Skin of body (tissue), 2 donors: Measurements from ENCODE around the gene SLC35B2. TPM values are rescaled to one million over a fixed set of nuclear protein-coding genes. Genes with fewer than 3 reads are reported as not detected.

Experiments
- DNase-seq: peaks from one replicate; lab custom pipeline; 2025; lab: John Stamatoyannopoulos, UW
- total RNA-seq: library from RNA; depleted of rRNA; stranded (reverse); fragments of >200 nt; gene quantifications from one replicate; pipeline ENCODE4 v1.2.3, GENCODE V29; 2014

SLC35B2 gene
- total RNA-seq, 1 donor from 2014 or later, result 26.1 TPM

DNA sequence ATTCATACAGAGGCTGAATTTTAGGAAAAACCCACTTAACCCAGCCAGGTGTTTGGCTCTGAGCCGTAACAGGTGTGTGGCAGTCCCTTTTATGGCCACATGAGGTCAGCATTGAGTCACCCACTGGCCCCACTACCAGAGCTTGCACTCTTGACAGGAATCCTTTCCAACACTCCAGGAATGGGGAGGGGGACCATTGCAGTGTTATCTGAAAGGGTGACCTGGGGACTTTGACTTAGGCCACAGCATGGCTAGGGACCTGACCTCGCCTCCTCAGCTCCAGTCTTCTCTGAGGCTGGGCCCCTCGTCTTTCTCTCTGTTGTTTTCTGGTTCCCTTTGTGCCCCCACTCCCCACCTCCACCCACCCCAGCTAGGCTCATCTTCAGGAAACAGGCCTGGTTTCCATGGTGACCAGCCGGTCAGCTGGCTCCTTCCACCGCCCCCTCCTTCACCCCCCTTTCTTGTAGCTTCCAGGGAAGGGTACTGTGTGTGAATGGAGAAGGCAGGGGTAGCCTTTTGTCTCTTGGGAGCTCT is 10.8 kb upstream of the SLC35B2 start:
- peak; percentile 53 for DNase-seq

DNA sequence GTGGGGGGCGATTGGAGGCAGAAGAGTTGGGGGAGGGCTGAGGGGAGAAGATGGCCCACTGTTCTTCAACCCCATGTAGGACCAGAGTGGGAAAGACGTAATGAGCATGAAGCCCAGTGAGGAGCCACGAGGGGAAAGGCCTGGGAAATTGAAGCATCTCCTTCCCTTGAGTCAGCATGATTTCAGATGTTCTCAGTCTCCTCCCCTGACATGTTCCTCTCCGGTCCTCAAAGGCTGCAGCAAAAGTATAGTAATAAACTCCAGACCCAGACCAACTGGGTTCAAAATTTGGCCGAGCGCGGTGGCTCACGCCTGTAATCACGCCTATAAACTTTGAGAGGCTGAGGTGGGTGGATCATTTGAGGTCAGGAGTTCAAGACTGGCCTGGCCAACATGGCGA is 9.9 kb upstream of the SLC35B2 start:
- DNase-seq, result no peak

DNA sequence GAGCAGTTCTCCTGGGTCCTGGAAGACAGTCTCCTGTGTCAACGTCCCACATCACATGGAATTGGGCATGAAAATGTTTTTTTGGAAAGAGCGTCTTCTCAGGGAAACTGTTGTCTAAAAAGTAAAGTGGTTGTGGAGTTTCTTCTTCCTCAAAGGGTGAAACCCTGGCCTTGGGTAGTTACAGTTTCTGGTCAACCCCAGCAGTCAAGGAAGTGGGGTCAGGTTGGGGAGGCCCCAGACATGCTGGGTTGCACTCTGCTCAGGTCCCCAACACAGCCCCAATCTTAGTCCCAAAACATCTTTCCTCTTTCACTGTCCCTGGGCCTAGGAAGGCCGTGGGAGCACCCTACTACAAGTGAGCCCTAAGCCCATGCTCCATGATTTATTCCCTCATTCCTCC is 9.0 kb upstream of the SLC35B2 start:
- no peak for DNase-seq

DNA sequence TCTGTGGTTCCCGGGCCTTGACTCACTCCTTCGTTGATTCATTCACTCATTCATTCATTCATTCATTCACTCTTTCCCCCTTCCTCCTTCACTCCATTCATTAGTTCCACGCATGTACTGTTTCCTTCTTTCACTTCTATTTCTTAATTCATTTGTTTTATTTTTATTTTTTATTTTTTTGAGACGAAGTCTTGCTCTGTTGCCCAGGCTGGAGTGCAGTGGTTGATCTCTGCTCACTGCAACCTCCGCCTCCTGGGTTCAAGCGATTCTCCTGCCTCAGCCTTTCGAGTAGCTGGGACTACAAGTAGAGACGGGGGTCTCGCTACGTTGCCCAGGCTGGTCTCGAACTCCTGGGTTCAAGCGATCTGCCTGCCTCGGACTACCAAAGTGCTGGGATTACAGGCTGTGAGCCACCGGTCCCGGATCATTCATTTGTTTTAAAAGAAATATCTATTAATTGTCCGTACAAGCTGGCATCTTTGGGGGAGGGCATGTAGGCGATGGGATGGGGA is 8.4 kb upstream of the SLC35B2 start:
- DNase-seq, result no peak

DNA sequence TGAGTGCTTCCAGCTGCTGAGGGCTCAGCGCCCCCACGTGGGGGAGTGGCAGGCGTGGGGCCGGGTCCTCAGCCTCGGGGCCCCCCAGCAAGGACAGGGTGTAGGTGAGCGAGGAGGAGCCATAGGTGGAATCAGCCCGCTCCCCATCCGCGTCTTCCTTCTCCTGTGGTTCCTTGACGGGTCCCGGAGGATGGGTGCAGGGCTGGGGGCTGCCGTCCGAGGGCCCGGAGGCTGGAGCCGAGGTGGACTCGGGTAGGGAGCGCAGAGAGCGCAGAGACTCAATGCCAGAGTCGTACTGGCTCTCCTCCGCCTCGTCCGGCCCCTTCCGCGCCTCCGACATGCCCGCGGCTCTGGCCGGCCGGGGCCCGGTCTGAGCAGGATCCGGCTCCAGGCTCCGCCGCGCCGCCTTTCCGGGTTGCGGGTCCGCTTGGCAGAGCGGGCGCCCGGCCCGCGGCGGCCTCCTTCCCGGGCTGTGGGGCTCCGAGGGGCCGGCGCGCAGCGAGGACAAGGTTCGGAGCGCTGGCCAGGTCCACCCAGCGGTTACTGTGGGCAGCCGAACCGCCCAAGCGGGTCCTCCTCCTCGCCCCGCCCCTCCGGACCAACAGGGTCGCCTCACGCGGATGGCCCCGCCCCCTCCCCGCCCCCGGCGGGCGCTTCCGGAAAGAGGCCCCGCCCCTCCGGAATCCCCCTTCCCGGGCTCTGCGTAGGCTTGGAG is 7.8 kb upstream of the SLC35B2 start, which contains the start of gene NFKBIE:
TSS of gene NFKBIE (minus strand) at position 545 of the 715 bp plus-strand sequence. CDS start at position 340, 205 bp downstream.
- peak; percentile 77 for DNase-seq

DNA sequence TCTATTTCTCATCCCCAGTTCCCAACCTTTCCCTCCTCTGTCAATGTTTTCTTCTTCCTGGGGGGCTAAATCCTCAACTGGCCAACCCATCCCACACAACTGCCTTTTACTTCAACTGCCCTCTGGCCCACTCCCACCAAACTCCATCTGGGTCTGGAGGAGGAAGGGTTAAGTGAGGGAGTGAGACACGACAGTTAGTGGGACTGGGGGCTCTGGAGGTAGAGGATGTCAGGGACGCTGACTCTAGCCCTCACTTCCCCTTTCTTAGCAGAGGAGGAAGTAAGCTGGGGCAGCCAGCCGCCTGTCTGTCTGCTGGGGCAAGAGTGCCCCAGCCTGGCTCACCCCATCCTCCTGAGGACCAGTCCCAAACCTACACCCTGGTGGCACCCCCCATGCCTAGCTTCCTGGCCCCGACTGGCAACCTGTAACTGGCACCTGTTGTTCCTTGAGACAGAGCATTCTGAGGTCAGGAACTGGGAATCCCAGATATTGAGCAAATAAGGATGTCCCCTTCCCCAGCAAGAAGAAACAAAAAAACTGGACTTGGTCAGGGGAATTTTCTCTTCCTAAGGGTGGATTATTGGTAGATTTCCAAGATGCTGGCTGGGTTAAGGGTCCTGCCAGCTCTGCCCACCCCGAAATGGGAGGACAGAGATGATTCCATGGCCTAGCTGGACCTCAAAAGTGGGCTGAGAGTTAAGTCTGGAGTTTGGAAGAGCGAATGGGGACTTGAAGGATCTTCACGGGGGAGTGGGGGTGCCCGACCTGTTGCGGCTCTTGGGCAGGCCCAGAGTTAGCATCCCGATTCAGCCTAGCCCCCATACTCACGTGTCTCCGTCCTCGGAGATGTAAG is 7.1 kb upstream of the SLC35B2 start:
- no peak for DNase-seq

DNA sequence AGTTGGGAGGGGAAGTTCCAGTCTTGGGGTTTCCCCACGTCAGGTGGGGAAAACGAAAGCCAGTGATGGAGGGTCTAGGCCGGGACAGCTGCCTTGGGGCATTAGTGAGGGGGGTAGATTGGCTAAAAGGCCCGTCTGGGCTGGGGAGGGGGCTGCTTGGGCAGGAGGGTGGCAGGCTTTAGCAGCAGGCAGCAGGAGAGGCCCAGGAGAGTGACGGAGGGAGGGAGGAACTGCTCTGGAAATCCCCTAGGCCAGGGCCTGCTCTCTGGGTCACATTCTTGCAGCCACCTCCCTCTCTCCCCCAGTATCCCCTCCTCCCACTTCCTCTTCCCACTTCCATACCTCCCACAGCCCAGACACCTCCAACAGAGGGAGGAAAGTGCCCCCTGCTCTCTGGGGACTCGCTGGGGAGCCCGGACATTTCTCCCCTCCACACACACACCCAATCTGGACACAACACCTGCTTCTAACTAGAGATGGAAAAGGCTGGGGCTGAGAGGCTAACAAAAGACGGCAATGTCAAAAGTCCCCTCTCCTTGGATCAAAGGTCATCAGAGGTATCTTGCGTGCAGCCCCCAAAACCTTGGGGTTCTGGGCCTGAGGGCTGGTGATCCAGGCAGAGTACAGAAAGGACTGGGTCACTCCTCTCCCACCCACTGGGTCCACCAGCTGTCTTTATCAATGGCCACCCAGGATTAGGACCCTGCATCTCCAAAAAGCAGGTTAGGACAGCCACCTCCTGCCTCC is 6.2 kb upstream of the SLC35B2 start:
- no peak for DNase-seq

DNA sequence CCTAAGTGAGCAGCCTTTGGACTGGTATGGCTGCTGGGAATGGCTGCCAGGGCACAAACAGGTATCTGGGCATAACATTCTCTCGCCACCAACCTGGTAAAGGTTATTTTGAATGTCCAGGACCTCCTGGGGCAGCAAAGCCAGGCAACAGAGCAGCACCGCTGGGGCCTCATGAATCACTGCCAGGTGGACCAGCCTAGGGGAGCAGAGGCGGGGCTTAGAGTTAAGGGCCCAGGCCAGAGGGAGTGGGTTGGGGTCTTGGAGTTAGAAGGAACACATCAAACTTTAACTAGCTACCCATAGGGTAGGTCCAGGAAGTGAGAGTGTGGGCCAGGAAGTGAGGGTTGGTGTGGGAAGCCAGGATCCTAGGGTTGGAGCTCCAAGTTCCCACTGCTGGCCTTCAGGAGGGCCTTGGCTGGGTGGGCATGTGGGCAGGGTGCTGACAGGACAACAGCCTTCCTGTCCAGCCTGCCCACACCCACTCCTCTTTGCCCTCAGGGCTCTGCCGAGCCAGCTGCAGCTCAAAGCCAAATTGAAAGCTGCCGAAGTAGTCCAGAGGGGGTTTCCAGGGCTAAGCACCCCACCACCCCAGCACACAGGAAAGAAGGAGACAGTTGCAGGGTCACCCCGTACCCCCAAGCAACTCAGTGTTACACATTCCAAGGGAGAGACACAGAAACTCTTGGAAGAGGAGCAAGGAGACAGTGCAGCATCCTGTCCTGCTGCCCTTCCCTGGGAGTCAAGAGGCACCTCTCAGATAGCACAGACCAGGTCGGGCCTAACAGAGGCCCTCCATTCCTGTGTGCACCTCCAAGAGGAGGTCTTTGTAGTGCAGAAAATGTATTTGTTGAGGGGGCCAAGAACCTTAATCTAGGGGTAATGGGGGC is 5.4 kb upstream of the SLC35B2 start:
- no peak for DNase-seq

DNA sequence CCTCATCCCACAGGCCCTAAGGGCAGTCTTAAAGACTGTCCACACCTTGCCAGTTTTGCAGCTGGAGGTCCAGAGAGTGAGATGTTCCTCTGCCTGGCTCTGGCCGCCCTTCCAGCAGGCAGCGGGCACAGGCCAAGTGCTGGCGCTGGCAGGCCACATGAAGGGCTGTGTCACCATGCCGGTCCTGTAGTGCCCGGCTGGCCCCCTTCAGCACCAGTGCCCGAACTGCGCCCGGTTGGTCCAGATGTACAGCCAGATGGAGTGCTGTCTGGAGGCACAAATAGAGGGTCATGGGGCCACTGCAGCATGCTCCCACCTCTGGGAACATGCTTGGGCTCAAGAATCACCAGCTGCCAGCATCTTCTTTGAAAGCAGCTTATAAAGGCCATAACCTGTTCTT is 4.3 kb upstream of the SLC35B2 start:
- no peak for DNase-seq

DNA sequence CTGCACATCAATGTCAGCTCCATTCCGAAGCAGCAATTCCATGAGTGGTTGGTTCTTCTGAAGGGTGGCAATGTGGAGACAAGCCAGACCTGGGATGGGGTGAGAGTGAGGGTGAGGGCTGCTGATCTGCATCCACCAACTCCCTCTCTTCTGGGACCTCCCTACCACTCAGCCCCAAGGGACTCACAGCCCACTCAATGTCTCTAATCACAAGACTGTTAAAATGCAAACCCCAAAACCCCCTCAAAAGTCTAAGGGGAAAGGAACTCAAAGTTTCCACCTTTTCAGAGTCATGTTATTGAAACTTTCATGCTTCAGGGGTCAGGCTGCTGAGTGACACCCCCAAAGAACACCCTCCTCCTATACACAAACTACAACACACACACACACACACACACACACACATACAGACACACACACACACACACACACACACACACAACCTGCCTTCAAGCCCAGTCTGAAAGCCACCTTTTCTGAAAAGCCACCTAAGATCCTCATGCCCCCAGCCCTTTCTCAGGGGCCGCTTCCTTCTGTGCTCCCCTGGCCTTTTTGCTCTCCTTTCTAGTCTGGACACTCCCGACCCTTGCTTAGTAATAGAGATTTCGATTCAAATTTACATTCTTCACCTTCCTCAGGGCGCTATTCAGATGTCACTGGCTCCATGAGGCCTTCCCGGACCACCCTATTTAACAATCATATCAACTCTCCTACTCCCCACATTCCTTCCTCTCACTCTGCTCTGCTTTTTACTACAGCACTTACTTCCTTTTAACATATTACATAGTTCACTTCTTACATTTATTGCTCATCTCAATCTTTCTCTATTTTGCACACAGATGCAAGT is 3.3 kb upstream of the SLC35B2 start:
- DNase-seq, result no peak

DNA sequence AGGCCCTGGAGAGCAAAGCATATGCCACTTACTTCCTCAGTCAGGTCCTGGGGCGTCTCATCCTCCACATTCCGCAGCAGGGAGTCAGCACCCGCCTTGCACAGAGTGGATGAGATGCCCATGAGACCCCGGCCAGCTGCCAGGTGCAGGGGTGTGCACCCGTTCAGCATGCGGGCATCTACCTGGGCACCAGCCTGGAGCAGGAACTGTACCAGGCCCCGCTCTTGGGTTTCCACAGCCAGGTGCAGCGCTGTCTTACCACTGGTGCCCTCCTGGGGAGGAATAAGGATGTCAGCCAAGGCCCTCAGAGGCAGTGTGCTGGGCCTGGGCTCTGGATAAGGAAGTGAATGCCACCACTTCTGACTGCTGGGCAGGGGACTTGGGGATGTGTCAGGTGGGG is 2.7 kb upstream of the SLC35B2 start:
- DNase-seq, result no peak

DNA sequence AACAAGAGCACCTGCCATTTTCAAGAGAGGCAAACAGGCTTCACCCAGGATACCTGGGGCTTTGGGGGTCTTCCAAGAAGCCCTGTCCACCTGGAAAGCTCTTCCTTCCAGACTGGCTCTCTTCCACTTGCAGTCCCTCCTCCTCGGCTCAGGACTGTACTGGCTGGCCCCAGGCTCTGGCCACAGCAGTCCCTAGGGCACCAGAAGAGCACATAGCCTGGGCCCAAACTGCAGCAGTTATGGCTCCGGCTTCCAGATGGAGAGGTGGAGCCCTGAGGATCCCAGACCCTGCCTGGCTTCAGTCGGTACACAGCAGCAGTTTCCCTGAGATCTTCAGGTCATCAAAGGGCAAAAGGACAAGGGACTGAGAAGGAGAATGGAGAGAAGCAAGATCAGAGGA is 1.6 kb upstream of the SLC35B2 start:
- DNase-seq, result no peak

DNA sequence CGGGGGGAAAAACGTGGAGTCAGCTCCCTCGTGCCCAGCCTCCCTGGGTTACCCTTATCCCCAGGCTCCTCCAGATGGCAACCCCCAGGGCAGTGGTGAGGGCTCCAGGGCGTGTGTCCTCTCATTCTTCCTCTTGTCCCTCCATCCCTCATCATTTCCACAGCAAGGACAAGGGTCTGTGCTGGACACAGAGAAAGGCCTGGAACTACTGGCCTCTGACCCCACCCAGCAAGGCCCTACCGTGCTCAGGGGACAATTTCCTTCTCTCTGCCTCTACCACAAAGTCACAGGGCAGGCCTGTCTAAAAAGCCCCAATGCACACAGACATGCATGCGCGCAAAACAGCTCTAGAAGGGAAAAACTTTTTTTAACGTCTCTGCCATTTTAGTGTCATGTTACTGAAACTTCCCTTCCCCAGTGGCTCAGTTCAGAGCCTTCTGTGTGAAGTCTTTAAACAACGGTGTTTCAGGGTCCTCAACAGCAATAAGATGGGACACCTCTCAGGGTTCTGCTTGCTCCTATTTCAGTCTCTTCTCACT is 1.1 kb upstream of the SLC35B2 start:
- no peak for DNase-seq

DNA sequence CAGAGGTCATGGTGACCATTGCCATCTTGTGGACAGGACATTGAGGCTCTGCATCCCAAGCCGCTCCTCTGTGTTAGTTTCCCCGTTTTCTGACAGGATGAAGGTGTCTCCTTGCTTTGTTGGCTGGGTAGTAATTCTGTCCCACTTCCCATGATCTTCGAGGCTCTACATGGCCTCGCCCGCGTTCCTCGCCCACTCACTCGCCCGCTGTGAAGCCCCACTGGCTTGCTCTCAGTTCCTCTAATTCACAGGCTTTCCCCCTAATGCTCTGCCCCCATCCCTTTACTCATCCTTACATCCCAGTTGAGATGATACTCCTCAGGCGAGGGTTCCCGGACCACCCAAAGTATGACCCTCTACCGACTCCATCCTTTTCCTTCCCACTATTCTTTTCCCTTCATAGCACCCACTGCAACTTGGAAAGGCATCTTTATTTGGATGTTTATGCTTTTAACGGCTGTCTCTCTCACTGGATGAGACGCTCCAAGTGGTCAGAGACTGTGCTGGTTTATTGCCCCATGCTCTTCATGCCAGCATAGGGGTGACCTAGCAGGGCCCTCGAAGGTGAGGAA is 511 bp upstream of the SLC35B2 start:
- DNase-seq, result no peak

DNA sequence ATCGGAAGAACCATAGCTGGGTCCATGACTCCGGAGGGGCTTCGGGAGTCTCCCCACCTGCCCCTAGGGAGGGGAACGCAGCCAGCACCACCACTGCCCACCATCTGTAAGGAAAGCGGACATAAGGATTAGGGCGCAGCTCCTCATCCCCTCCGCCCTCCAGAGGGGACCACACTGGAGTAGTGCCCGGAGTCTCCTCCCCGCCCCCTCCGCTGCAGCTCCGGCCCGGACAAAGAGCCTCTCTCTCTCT is 628 bp downstream of the SLC35B2 start:
- DNase-seq, result no peak

DNA sequence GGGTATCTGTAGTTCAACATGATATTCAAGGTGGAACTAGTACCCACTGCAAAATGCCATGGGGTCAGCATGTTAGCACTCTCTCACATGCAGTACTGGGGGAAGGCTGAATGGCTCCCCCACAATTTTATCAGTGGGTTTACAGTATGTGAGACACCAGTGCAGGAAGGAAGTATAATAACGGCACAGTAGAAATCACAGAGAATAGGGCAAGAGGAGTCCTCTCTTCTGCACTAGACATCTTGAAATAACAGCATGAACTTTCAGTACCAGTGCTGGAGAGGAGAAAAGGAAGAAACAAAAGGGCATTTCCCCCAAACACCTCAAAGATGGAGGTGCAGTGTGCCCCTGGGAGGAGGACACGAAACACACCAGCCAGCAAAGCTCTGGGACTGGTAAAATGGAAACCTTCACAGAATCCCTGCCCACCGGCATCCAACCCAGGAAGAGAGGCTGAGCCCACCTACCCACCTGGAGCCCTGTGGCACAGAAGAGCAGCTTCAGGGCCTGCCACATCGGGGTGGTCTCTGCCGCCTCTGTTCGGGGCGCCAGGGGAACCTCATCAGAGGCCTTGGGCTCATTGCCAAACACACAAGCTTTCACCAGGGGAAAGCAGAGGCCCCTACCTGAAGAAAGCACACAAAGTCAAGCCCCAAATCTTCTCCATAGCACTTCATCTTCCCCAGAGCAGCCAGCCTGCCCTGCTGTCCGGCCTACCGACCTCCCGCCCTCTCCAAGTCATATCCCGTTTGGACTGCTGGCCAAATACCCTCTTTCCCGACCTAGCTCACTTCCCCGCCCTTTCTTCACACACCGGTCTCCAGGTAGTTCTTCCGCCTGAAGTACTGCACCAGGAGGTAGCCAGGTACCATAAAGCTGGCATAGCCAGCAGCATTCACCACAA is 1.2 kb downstream of the SLC35B2 start:
- DNase-seq, result no peak

DNA sequence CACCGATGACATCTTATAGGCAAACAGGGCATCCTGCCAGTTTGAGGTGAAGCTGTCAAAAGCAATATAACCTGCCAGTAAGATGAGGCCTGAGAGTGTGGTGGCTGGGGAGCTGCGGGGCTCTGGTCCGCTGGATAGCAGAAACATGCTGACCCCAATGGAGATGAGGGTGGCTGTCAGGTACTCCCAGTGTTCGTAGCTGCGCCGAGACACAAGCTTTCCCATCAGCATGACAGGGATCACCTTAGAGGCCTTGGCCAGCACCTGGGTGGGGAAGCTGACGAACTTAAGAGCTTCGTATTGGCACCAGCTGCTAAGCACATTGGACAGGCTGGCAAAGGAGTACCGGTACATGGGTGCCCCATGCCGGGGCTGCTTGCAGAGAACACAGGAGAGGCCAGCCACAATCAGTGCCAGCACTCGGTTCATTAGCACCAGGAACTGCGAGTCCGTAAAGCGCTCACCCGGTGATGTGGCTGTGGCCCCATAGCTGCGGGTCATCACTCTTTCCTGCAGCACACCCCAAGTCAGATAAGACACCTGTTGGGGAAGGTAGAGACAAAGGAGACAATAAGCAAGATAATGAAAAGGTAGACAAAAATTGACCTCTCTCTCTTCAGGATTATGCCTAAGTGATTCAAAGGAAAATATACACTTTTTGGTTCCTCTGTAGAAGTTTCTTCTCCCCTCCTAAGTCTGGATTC is 2.1 kb downstream of the SLC35B2 start:
- DNase-seq, result no peak
